H1 (cell line): ENCODE measurements around the gene TRIM46. TPM values are rescaled to one million over a fixed set of nuclear protein-coding genes. Genes with fewer than 3 reads are reported as not detected.
"Not testable (repeated sequence)": the region's sequence is repeated elsewhere in the genome, so short reads cannot be mapped to it uniquely, and the experiment has no call there.

ENCODE experiments used
- CTCF ChIA-PET: fragments of 300-600 bp; sonication (Branson Sonifier 250); formaldehyde crosslinking; loops from one replicate; lab custom pipeline; 2021; ENCODE audit not compliant: partially characterized antibody; lab: Charles Lee
- POLR2A ChIA-PET: fragments of 300-600 bp; sonication (Branson Sonifier 250); formaldehyde crosslinking; loops from one replicate; lab custom pipeline; 2021; ENCODE audit warnings: inconsistent platforms; ENCODE audit not compliant: partially characterized antibody; lab: Charles Lee
- DNase-seq, 2 experiments: peaks; one replicate each; pipeline versions ENCODE4 v3.0.0 to v3.0.0-alpha.2; 2010 to 2022; ENCODE audit warnings: low spot score in 2 of 2, low read depth in 1 of 2, mixed read lengths in 1 of 2
- FAIRE-seq: peaks from 2 replicates; lab custom pipeline; 2011; peaks lifted over from hg19 to GRCh38; lab: Jason Lieb, UNC
- H2AFZ ChIP-seq: 2 replicates; pipeline ENCODE4 v1.8.1; 2012; ENCODE audit warnings: low read length, inconsistent platforms
- H2AK5ac ChIP-seq: 2 replicates; pipeline ENCODE4 v1.6.1; 2013; ENCODE audit warnings: low read depth, low read length
- H2BK120ac ChIP-seq: replicated peaks from 2 replicates; pipeline ENCODE3; 2013; ENCODE audit warnings: low read depth, low read length, inconsistent platforms
- H2BK12ac ChIP-seq: 2 replicates; pipeline ENCODE4 v1.6.1; 2013; ENCODE audit warnings: low read depth, low read length
- H2BK15ac ChIP-seq: 2 replicates; pipeline ENCODE4 v1.6.1; 2013; ENCODE audit warnings: low read length
- H2BK20ac ChIP-seq: 2 replicates; pipeline ENCODE4 v1.6.1; 2013; ENCODE audit warnings: low read length
- H2BK5ac ChIP-seq: 2 replicates; pipeline ENCODE4 v1.6.1; 2013; ENCODE audit warnings: low read depth, low read length
- H3K14ac ChIP-seq: 2 replicates; pipeline ENCODE4 v1.6.1; 2013; ENCODE audit warnings: inconsistent platforms; ENCODE audit not compliant: insufficient read length
- H3K18ac ChIP-seq: 2 replicates; pipeline ENCODE4 v1.6.1; 2013; ENCODE audit warnings: low read length; ENCODE audit errors: extremely low read depth
- H3K23ac ChIP-seq: 2 replicates; pipeline ENCODE4 v1.6.1; 2013; ENCODE audit warnings: inconsistent platforms; ENCODE audit not compliant: insufficient read length
- H3K23me2 ChIP-seq: 2 replicates; pipeline ENCODE4 v1.6.1; 2013; ENCODE audit warnings: low read depth, low read length
- H3K27ac ChIP-seq: 2 replicates; pipeline ENCODE4 v1.6.1; 2011; ENCODE audit warnings: low read depth, low read length, inconsistent platforms
- H3K27me3 ChIP-seq, 4 experiments: replicated peaks in 1 of 4; 1 replicate in 1 of 4; 2 replicates in 3 of 4; pipeline versions ENCODE4 v1.6.1 to v1.8.1; 2011 to 2013; ENCODE audit warnings: low read length in 3 of 4, mild to moderate bottlenecking in 3 of 4, inconsistent platforms in 2 of 4, mixed read lengths in 2 of 4, moderate library complexity in 1 of 4; ENCODE audit not compliant: control insufficient read depth in 3 of 4, insufficient read depth in 3 of 4; ENCODE audit errors: extremely low read depth in 1 of 4
- H3K36me3 ChIP-seq, 4 experiments: 2 replicates each; pipeline versions ENCODE4 v1.6.1 to v1.8.1; 2011 to 2013; ENCODE audit warnings: mild to moderate bottlenecking in 4 of 4, low read length in 3 of 4, moderate library complexity in 2 of 4, control low read depth in 1 of 4, inconsistent platforms in 1 of 4; ENCODE audit not compliant: insufficient read depth in 4 of 4, control insufficient read depth in 2 of 4
- H3K4ac ChIP-seq: replicated peaks from 2 replicates; pipeline ENCODE3; 2013; ENCODE audit warnings: low read length, low read depth, mixed read lengths, inconsistent platforms; ENCODE audit not compliant: insufficient read length
- H3K4me1 ChIP-seq, 4 experiments: replicated peaks in 1 of 4; 1 replicate in 1 of 4; 2 replicates in 3 of 4; pipeline versions ENCODE4 v1.6.1 to v1.8.1; 2011 to 2013; ENCODE audit warnings: low read length in 3 of 4, inconsistent platforms in 2 of 4, mixed read lengths in 1 of 4; ENCODE audit not compliant: insufficient read depth in 4 of 4, control insufficient read depth in 3 of 4
- H3K4me2 ChIP-seq, 2 experiments: 2 replicates each; pipeline versions ENCODE4 v1.6.1 to v1.8.1; 2011 to 2013; ENCODE audit warnings: low read depth in 2 of 2, low read length in 2 of 2, control low read depth in 1 of 2, inconsistent platforms in 1 of 2, mild to moderate bottlenecking in 1 of 2; ENCODE audit not compliant: insufficient read depth in 1 of 2
- H3K4me3 ChIP-seq, 4 experiments: fragments of 200-600, 300-600 bp in 1 of 4; sonication (generic), shearing (Covaris generic), sonication (Bioruptor Twin) in 1 of 4; 2 replicates each; pipeline versions ENCODE4 v1.5.1 to v1.8.1; 2011 to 2016; ENCODE audit warnings: low read length in 4 of 4, low read depth in 3 of 4, control low read depth in 2 of 4, inconsistent platforms in 2 of 4, mild to moderate bottlenecking in 2 of 4, mixed read lengths in 1 of 4, moderate library complexity in 1 of 4; ENCODE audit not compliant: insufficient read depth in 2 of 4; ENCODE audit errors: extremely low read depth in 1 of 4
- H3K56ac ChIP-seq: replicated peaks from 2 replicates; pipeline ENCODE3; 2013; ENCODE audit warnings: low read depth, mild to moderate bottlenecking, mixed read lengths, low read length, inconsistent platforms; ENCODE audit not compliant: insufficient read length
- H3K79me1 ChIP-seq: 2 replicates; pipeline ENCODE4 v1.6.1; 2013; ENCODE audit warnings: low read depth, low read length, control low read depth
- H3K79me2 ChIP-seq, 2 experiments: 2 replicates each; pipeline versions ENCODE4 v1.6.1 to v1.8.1; 2012 to 2013; ENCODE audit warnings: low read length in 2 of 2, mild to moderate bottlenecking in 2 of 2, inconsistent platforms in 1 of 2; ENCODE audit not compliant: insufficient read depth in 2 of 2, control insufficient read depth in 1 of 2
- H3K9ac ChIP-seq, 4 experiments: replicated peaks in 1 of 4; 1 replicate in 1 of 4; 2 replicates in 3 of 4; pipeline versions ENCODE4 v1.6.1 to v1.8.1; 2011 to 2013; ENCODE audit warnings: low read depth in 3 of 4, low read length in 3 of 4, control low read depth in 2 of 4, mild to moderate bottlenecking in 2 of 4, moderate library complexity in 2 of 4, inconsistent platforms in 1 of 4; ENCODE audit errors: extremely low read depth in 1 of 4
- H3K9me3 ChIP-seq, 2 experiments: 2 replicates each; pipeline versions ENCODE4 v1.6.1 to v1.8.1; 2012 to 2013; ENCODE audit warnings: mild to moderate bottlenecking in 2 of 2, moderate library complexity in 2 of 2, control low read depth in 1 of 2, inconsistent platforms in 1 of 2, low read depth in 1 of 2, low read length in 1 of 2, mixed read lengths in 1 of 2; ENCODE audit not compliant: insufficient read depth in 2 of 2
- H4K20me1 ChIP-seq, 2 experiments: replicated peaks in 1 of 2; 2 replicates each; pipeline versions ENCODE3 to v1.8.1; 2011 to 2013; ENCODE audit warnings: inconsistent platforms in 2 of 2, low read length in 2 of 2, mild to moderate bottlenecking in 1 of 2; ENCODE audit not compliant: insufficient read depth in 2 of 2, control insufficient read depth in 1 of 2
- H4K5ac ChIP-seq: 2 replicates; pipeline ENCODE4 v1.6.1; 2013; ENCODE audit warnings: low read length, low read depth, mixed read lengths, inconsistent platforms; ENCODE audit not compliant: insufficient read length
- H4K8ac ChIP-seq: 2 replicates; pipeline ENCODE4 v1.8.0; 2013; ENCODE audit warnings: mild to moderate bottlenecking, moderate library complexity, low read length, inconsistent platforms; ENCODE audit not compliant: insufficient read depth; ENCODE audit errors: extremely low read depth
- H4K91ac ChIP-seq: replicated peaks from 2 replicates; pipeline ENCODE3; 2013; ENCODE audit warnings: low read length, mixed read lengths, inconsistent platforms; ENCODE audit not compliant: insufficient read length
- WGBS, 2 experiments: shearing (Covaris generic) in 1 of 2; methylation state at CpG; one replicate each; pipeline versions ENCODE4 v1.1.6 to v1.1.7; 2013 to 2015; ENCODE audit warnings: low lambda C conversion rate in 2 of 2, mixed read lengths in 2 of 2, inconsistent platforms in 1 of 2, low coverage in 1 of 2, missing lambda C conversion rate in 1 of 2; ENCODE audit not compliant: insufficient replicate concordance in 2 of 2, insufficient coverage in 1 of 2, insufficient read length in 1 of 2; ENCODE audit errors: extremely low coverage in 1 of 2, missing lambda C conversion rate in 1 of 2; 5-methylcytosine and 5-hydroxymethylcytosine counted together
- microRNA counts: library from miRNA; unstranded; fragments of <30 nt; microRNA quantifications from one replicate; lab custom pipeline; 2015
- polyA plus RNA-seq, 7 experiments: library from polyadenylated mRNA; depleted of rRNA in 3 of 7; stranded (reverse) in 5 of 7; unstranded in 2 of 7; fragments of >200 nt in 5 of 7; fragments of 200-250 nt in 2 of 7; gene quantifications; 1 replicate in 5 of 7; 2 replicates in 1 of 7; 4 replicates in 1 of 7; pipeline versions ENCODE4 v1.2.1 to v1.2.3, GENCODE V29; 2011 to 2013; ENCODE audit warnings: missing spikeins in 2 of 7, mixed read lengths in 2 of 7
- small RNA-seq: library from polyadenylated mRNA; stranded (forward); fragments of <200 nt; extraction: miRNeasy Mini kit (QIAGEN cat#:217004); gene quantifications from one replicate; pipeline ENCODE3, GENCODE V24; 2013; ENCODE audit not compliant: insufficient read depth
- total RNA-seq: library from RNA; stranded (reverse); fragmentation: NEBNext Ultra II Directional; extraction: Animal tissue kit (Norgen Biotek cat#: 25700); gene quantifications from 2 replicates; pipeline ENCODE4 v1.2.1, GENCODE V29; 2021

The TRIM46 gene
- total and polyA plus RNA-seq, 2 of the 8 experiments (the other 6 are each of a cell fraction or from before 2014, with no cell fraction given), result 15.5 to 21.6 TPM

DNA sequence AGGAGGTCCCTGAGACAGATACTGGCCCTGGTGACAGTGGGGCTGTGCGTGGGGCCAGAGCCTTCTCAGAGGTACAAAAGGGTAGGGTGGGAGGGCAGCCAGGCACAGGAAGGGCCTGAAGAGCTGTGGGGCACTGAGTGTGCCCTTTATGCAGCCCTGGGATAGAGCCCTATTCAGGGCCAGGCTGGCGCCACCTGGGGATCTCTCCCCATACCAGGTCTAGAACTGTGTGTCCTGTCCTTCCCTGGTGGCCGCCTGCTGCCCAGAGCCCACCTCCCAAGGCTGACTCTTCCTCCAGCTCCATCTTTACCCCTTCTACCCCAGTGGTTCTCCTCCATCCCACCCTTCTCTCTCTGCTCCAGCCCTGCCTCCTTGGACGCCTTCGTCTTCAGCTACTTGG, 59.9 kb downstream of the TRIM46 start:
- H3K27ac ChIP-seq, H3K79me2 ChIP-seq, H3K23ac ChIP-seq, H2BK12ac ChIP-seq, H4K20me1 ChIP-seq, H4K5ac ChIP-seq, H4K91ac ChIP-seq, H3K27me3 ChIP-seq, FAIRE-seq, H3K79me1 ChIP-seq, H2BK20ac ChIP-seq, H3K56ac ChIP-seq, H3K18ac ChIP-seq, H3K36me3 ChIP-seq, H2BK15ac ChIP-seq, H2AFZ ChIP-seq, POLR2A ChIA-PET, H3K4me2 ChIP-seq, H2BK120ac ChIP-seq, H4K8ac ChIP-seq, CTCF ChIA-PET, DNase-seq, H3K4me3 ChIP-seq, H3K23me2 ChIP-seq, H3K14ac ChIP-seq, H3K4me1 ChIP-seq, H2AK5ac ChIP-seq, H3K4ac ChIP-seq, H3K9me3 ChIP-seq, H3K9ac ChIP-seq, H2BK5ac ChIP-seq: not testable (repeated sequence)
- 83% methylated on average over 1 of the region's 5 CpGs; no CpG with 5 or more reads in 1 of the 2 experiments for WGBS, 2 experiments

MicroRNA genes within 50 kb of the gene (microRNA counts, 767-probe panel; counts per million panel counts)
- 879 counts per million, percentile 95 among the panel's probes with 10 or more counts for microRNA hsa-miR-92b-3p (lab: Ali Mortazavi, UCI)

Small RNAs within 50 kb of the gene (small RNA-seq; reads per million reads assigned to genes)
- gene HMGN2P18, result not detected

Other genes starting within 250 kb of the TRIM46 start
- 26.5 and 30.5 TPM in 2 replicates for gene PMVK, start 237.1 kb upstream of the TRIM46 start, total RNA-seq
- gene PMVK, start 237.1 kb upstream of the TRIM46 start, polyA plus RNA-seq (2011; rRNA removed), result 23.8 and 36.8 TPM in 2 replicates
- 17.9 and 19.8 TPM in 2 replicates for gene PBXIP1, start 217.8 kb upstream of the TRIM46 start, total RNA-seq
- gene PBXIP1, start 217.8 kb upstream of the TRIM46 start, polyA plus RNA-seq (2011; rRNA removed), result 12.0 and 14.3 TPM in 2 replicates
- 31.6 and 32.4 TPM in 2 replicates for gene PYGO2, start 212.1 kb upstream of the TRIM46 start, total RNA-seq
- gene PYGO2, start 212.1 kb upstream of the TRIM46 start, polyA plus RNA-seq (2011; rRNA removed), result 31.0 and 36.3 TPM in 2 replicates
- 204 and 212 TPM in 2 replicates for gene SHC1, start 203.1 kb upstream of the TRIM46 start, total RNA-seq
- 177 and 197 TPM in 2 replicates for gene SHC1, start 203.1 kb upstream of the TRIM46 start, polyA plus RNA-seq (2011; rRNA removed)
- 284 and 294 TPM in 2 replicates for gene CKS1B, start 199.2 kb upstream of the TRIM46 start, total RNA-seq
- 801 and 1,025 TPM in 2 replicates for gene CKS1B, start 199.2 kb upstream of the TRIM46 start, polyA plus RNA-seq (2011; rRNA removed)
- 97.4 and 104 TPM in 2 replicates for gene FLAD1, start 190.5 kb upstream of the TRIM46 start, total RNA-seq
- 143 and 189 TPM in 2 replicates for gene FLAD1, start 190.5 kb upstream of the TRIM46 start, polyA plus RNA-seq (2011; rRNA removed)
- gene LENEP, start 180.3 kb upstream of the TRIM46 start, total RNA-seq, result 1.2 and 1.3 TPM in 2 replicates
- gene LENEP, start 180.3 kb upstream of the TRIM46 start, polyA plus RNA-seq (2011; rRNA removed), result 1.1 TPM in 1 of 2 replicates, not detected in the other
- gene ZBTB7B, start 171.0 kb upstream of the TRIM46 start, total RNA-seq, result 22.1 and 24.5 TPM in 2 replicates
- gene ZBTB7B, start 171.0 kb upstream of the TRIM46 start, polyA plus RNA-seq (2011; rRNA removed), result 36.9 and 38.3 TPM in 2 replicates
- 0.43 TPM in 1 of 2 replicates, not detected in the other for gene DCST2, start 140.1 kb upstream of the TRIM46 start, total RNA-seq
- gene DCST2, start 140.1 kb upstream of the TRIM46 start, polyA plus RNA-seq (2011; rRNA removed), result 1.7 and 2.1 TPM in 2 replicates
- gene DCST1, start 140.0 kb upstream of the TRIM46 start, total RNA-seq, result not detected in 2 replicates
- 0.03 TPM in 1 of 2 replicates, not detected in the other for gene DCST1, start 140.0 kb upstream of the TRIM46 start, polyA plus RNA-seq (2011; rRNA removed)
- gene ADAM15, start 122.5 kb upstream of the TRIM46 start, total RNA-seq, result 32.2 and 32.9 TPM in 2 replicates
- gene ADAM15, start 122.5 kb upstream of the TRIM46 start, polyA plus RNA-seq (2011; rRNA removed), result 37.6 and 51.2 TPM in 2 replicates
- 18.5 and 21.9 TPM in 2 replicates for gene EFNA4, start 110.1 kb upstream of the TRIM46 start, total RNA-seq
- 23.2 and 23.9 TPM in 2 replicates for gene EFNA4, start 110.1 kb upstream of the TRIM46 start, polyA plus RNA-seq (2011; rRNA removed)
- gene EFNA3, start 95.0 kb upstream of the TRIM46 start, total RNA-seq, result 10.8 and 11.6 TPM in 2 replicates
- gene EFNA3, start 95.0 kb upstream of the TRIM46 start, polyA plus RNA-seq (2011; rRNA removed), result 13.8 and 18.7 TPM in 2 replicates
- 4.0 and 4.9 TPM in 2 replicates for gene EFNA1, start 46.0 kb upstream of the TRIM46 start, total RNA-seq
- 11.8 and 14.6 TPM in 2 replicates for gene EFNA1, start 46.0 kb upstream of the TRIM46 start, polyA plus RNA-seq (2011; rRNA removed)
- gene SLC50A1, start 38.0 kb upstream of the TRIM46 start, total RNA-seq, result 36.5 and 41.6 TPM in 2 replicates
- 80.7 and 90.8 TPM in 2 replicates for gene SLC50A1, start 38.0 kb upstream of the TRIM46 start, polyA plus RNA-seq (2011; rRNA removed)
- 44.8 and 49.3 TPM in 2 replicates for gene DPM3, start 33.3 kb upstream of the TRIM46 start, total RNA-seq
- 227 and 349 TPM in 2 replicates for gene DPM3, start 33.3 kb upstream of the TRIM46 start, polyA plus RNA-seq (2011; rRNA removed)
- 146 TPM in 2 replicates for gene KRTCAP2, start 545 bp upstream of the TRIM46 start, total RNA-seq
- 317 and 419 TPM in 2 replicates for gene KRTCAP2, start 545 bp upstream of the TRIM46 start, polyA plus RNA-seq (2011; rRNA removed)
- gene THBS3, start 34.0 kb downstream of the TRIM46 start, total RNA-seq, result 2.6 and 3.0 TPM in 2 replicates
- 3.5 and 5.0 TPM in 2 replicates for gene THBS3, start 34.0 kb downstream of the TRIM46 start, polyA plus RNA-seq (2011; rRNA removed)
- 47.9 and 55.0 TPM in 2 replicates for gene MTX1, start 34.8 kb downstream of the TRIM46 start, total RNA-seq
- gene MTX1, start 34.8 kb downstream of the TRIM46 start, polyA plus RNA-seq (2011; rRNA removed), result 131 and 161 TPM in 2 replicates
- 52.2 and 55.4 TPM in 2 replicates for gene ENTREP3, start 81.6 kb downstream of the TRIM46 start, total RNA-seq
- 22.8 and 39.1 TPM in 2 replicates for gene ENTREP3, start 81.6 kb downstream of the TRIM46 start, polyA plus RNA-seq (2011; rRNA removed)
- gene SCAMP3, start 88.5 kb downstream of the TRIM46 start, total RNA-seq, result 48.9 and 50.0 TPM in 2 replicates
- gene SCAMP3, start 88.5 kb downstream of the TRIM46 start, polyA plus RNA-seq (2011; rRNA removed), result 143 and 151 TPM in 2 replicates
- gene CLK2, start 99.7 kb downstream of the TRIM46 start, total RNA-seq, result 58.2 and 62.2 TPM in 2 replicates
- 76.0 and 98.8 TPM in 2 replicates for gene CLK2, start 99.7 kb downstream of the TRIM46 start, polyA plus RNA-seq (2011; rRNA removed)
- gene HCN3, start 103.6 kb downstream of the TRIM46 start, total RNA-seq, result 5.5 and 6.4 TPM in 2 replicates
- gene HCN3, start 103.6 kb downstream of the TRIM46 start, polyA plus RNA-seq (2011; rRNA removed), result 7.3 and 8.8 TPM in 2 replicates
- gene PKLR, start 127.6 kb downstream of the TRIM46 start, total RNA-seq, result 2.3 and 2.4 TPM in 2 replicates
- gene PKLR, start 127.6 kb downstream of the TRIM46 start, polyA plus RNA-seq (2011; rRNA removed), result 7.5 and 9.9 TPM in 2 replicates
- 368 and 370 TPM in 2 replicates for gene FDPS, start 135.0 kb downstream of the TRIM46 start, total RNA-seq
- 234 and 267 TPM in 2 replicates for gene FDPS, start 135.0 kb downstream of the TRIM46 start, polyA plus RNA-seq (2011; rRNA removed)
- gene RUSC1, start 147.0 kb downstream of the TRIM46 start, total RNA-seq, result 54.6 and 59.8 TPM in 2 replicates
- gene RUSC1, start 147.0 kb downstream of the TRIM46 start, polyA plus RNA-seq (2011; rRNA removed), result 90.4 and 117 TPM in 2 replicates